NCI-H146 treated with DMSO at 0.1 percent for 48 hours (cell line): Measurements from ENCODE around the gene IL15RA.
"Not testable (repeated sequence)": the region's sequence is repeated elsewhere in the genome, so short reads cannot be mapped to it uniquely, and the experiment has no call there.

Source experiments
- DNase-seq: peaks from one replicate; lab custom pipeline; 2025; ENCODE audit not compliant: unreplicated experiment; lab: John Stamatoyannopoulos, UW

IL15RA gene

GRCh38 chr10:5970527-5970926 lies 6.8 kb downstream of the IL15RA start:
- no peak for DNase-seq

DNA sequence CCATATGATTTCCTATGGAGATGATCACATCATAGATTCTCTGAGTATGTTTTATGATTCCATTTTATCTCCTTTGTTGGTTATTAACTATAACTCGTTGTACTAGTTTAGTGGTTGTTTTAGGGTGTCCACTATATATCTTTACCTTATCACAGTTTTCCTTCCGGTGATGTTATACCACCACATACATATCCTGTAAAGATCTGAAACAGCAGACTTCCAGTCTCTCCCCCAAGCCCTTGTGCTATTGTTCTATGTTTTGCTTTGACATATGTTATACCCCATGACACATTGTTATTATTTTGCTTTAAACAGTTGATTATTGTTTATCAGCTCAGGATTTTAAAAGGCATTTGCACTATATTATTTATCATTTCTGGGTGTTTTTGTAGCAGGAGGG lies 7.3 kb downstream of the IL15RA start:
- DNase-seq = no peak

DNA sequence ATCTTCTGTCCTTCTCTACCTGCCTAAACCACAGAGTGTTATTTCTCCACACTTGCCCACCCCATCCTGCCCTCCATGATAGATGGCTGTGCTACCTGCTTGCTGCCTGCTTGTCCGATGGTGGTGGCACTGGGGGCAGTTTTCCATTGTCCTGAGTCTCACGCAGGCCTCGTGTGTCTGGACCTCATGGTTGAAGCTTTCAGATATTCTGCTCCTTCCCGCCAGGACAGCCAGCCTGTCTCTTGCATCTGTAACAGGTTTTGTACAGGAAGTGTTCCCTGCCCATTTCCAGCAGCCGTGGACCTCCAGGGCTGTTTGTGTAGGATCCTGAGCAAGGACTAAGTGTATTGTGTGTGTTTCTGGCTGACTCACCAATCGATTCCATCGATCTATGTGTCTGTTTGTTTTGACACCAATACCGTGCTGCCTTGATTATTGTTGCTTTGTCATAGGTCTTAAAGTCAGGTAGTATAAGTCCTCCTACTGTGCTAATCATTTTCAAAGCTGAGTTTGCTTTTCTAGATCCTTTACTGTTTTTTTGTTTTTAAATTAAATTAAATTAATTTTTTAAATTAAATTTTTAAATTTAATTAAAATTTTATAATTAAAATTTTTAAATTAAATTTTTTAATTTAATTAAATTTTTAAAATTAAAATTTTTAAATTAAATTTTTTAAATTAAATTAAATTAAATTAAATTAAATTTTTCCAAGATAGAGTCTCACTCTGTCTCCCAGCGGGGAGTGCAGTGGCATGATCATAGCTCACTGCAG lies 8.5 kb downstream of the IL15RA start:
- DNase-seq = peak; percentile 89

DNA sequence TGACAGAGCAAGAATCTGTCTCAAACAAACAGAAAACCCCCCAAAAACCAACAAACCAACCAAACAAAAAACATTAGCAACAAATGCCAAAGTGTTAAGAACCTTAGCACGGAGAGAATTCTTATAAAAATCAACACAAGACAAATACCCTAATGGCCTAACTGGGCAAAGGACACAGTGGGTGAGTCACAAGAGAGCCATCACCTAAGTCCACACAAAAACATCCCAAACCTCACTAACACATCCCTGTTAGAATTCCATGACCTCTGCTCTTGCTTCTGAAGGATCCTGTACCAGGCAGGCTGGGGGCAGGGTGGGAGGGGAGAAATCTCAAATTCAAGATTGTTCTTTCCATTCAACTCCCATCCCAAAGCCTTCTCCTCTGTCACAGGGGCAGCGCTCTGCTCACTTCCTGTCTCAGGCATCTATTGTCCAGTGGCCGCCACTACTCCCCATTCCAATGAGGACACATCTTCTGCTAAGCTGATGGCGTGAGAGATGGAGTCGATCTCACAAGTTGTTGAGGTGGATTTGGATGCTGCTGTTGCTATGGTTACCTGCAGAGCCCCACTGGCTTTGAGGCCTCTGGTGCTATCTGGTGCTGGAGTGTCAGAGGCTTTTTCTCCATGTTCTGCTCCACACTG lies 9.2 kb downstream of the IL15RA start:
- DNase-seq = no peak

- no peak for DNase-seq
Measured at GRCh38 chr10:5965266-5965665, 12.1 kb downstream of the IL15RA start.

GRCh38 chr10:5964736-5965135 lies 12.6 kb downstream of the IL15RA start:
- no peak for DNase-seq

- DNase-seq = no peak
Measured at GRCh38 chr10:5963591-5963990, 13.8 kb downstream of the IL15RA start.

DNA sequence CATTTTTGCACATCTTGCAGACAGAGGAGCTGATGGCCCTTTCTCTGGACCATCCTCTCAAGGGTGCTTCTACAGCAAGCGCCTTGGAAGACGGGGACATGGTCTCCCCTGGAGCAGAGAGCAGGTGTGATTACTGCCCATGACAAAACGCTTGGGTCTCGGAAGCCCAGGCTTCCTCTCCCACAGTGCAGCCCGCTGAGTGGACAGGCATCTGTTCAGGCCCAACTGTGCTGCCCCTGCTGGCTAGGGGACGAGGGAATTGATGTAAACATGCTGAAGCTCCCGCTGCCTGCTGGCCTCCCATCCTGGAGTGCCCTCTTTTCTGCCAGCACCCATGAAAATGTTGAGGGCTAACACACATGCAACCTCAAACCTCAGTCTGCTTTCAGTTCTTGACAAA lies 14.3 kb downstream of the IL15RA start:
- DNase-seq = no peak

DNA sequence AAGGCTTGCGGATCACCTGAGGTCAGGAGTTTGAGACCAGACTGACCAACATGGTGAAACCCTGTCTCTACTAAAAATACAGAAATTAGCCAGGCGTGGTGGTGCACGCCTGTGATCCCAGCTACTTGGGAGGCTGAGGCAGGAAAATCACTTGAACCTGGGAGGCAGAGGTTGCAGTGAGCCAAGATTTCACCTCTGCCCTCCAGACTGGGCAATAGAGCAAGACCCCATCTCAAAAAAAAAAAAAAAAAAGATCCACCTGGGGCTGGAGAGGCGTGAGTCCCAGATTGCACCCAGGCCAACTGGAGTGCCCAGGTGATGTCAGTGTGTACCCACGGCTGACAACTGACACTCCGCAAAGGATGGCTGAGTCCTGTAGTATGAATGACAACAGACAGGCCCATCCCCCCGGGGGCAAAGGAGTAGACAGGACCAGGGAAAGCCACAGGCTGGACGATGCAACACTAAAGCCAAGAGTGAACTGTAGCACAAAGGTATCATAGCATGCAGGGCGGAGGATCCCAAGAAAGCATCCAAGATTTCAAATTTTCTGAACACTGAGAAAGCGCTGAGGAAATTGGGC lies 14.9 kb downstream of the IL15RA start:
- DNase-seq = not testable (repeated sequence)

GRCh38 chr10:5961405-5962100 lies 15.8 kb downstream of the IL15RA start:
- no peak for DNase-seq

- DNase-seq = not testable (repeated sequence)
Measured at GRCh38 chr10:5960973-5961275, 16.4 kb downstream of the IL15RA start.

DNA sequence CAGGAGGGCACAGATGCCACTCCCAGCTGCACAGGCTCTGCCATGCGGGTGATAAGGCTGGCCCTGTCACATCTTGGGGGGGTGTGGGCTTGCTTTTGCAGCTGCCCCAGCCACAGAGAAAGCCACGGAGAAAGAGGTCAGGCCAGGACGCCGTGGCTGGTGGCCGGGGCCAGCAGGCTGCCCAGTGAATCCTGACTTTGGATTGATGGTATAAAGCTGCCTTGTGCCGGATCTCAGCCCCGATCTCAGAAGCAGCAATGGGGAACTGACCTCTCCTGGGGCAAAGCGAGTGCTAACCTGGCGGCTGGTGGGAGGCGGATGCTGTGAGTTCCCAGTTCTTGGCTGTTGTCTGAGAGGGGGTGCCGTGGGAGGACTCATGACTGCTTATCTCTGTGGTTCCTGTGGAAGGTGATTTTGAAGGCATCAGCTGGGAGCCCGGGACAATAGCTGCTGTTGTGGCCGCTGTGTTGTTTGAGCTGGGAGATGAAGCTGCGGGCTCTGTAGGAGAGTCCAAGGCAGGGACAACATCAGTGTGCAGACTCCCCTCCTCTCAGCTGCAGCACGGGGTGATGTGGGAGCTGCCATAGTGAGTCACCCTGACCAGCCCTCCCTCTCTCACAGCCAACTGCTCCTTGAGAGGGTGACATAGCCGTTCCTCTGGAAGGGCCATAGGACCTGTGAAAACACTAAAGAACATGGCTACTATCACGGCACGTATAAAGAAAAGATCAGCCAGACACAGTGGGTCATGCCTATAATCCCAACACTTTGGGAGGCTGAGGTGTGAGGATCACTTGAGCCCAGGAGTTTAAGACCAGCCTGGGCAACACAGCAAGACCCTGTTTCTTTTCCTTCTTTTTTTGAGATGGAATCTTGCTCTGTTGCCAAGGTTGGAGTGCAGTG lies 17.0 kb downstream of the IL15RA start:
- DNase-seq = no peak

DNA sequence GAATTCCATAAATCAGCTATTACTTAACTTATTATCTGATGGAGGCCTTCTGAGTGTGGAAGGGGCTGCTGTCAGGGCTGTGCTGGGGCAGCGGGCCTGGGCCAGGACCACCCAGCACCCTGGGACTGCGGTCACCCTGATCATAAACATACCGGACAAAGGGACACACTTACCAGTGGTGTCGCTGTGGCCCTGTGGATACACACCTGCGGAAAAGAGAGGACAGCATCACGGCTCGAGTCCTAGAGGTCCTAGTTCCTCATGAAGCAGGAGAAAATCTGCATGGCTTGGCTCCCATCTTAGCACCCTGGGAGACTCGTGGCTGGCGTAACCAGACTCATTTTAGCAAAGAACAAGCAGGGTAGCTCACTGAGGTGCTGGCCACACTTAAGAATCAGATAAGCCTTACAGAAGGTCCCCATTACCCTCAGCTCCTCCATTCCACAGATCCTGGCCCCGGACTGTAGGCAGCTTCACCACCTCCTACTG lies 17.7 kb downstream of the IL15RA start:
- DNase-seq = no peak

DNA sequence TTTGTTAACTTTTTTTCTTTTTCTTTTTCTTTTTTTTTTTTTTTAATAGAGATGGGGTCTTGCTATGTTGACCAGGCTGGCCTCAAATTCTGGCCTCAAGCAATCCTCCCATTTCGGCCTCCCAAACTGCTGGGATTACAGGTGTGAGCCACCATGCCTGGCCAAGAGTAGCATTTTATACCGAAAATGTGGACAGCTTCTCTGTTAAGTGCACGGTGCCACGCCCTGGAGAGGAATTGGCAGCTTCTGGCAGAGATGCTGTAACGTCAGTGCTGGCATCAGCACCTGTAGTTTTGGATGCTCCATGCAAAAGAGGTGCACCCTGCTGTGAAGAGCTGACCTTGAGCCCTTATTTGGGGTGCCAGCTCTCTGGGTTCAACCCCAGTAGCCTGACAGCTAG lies 18.2 kb downstream of the IL15RA start:
- DNase-seq = no peak

DNA sequence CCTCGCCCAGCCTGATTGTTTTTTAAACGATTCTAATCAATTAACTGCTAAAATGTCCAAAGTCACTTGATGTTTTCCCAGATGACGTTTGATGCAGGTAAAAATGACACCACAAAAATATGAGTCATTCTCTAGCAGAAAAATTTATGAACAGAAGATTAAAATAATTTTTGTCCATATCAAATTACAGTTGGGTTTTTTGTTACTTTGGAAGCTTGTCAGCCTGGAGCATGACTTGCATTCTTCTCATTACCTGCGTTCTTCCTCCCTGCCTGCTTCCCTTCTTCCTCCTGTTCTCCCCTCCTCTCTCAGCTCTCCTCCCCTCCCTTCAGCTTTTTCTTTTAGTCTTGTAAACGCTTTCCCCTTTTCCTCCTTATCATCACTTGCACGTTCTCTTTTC lies 18.7 kb downstream of the IL15RA start:
- no peak for DNase-seq

- DNase-seq = no peak
Measured at GRCh38 chr10:5958077-5958476, 19.3 kb downstream of the IL15RA start.

- no peak for DNase-seq
Measured at GRCh38 chr10:5956146-5956936, 21.0 kb downstream of the IL15RA start.

- no peak for DNase-seq
Measured at GRCh38 chr10:5953676-5954075, 23.7 kb downstream of the IL15RA start.

DNA sequence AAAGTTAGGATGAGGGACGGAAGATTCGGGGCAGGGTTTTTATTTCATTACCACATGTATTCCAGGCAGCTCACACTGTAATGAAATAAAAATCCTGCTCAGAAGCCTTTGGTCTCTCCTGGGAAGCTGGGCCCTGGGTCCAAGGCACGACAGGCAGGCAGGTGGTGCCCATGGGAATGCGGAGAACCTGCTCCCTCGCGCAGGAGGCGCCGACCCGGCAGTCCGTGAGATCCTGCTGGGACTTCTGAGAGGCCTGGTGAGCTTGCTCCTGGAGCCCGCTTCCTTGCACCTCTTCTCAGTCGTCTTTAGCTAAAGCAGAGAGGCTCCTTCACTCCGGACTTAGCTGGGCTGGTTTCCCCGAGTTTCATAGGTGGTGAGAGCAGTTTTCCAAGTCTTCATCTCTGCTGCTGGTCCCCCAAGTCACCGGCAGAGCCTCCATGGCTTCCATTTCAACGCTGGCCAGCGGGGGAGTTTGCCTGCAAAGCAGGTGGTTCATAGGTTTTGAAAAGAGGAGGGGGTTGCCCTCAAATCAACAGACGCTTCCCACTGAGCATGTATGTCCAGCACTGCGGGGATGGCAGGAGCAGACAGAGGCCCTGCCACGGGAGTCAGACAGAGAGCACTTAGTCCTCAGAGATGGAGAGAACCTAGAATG lies 24.5 kb downstream of the IL15RA start:
- peak; percentile 90 for DNase-seq
